Measurements from ENCODE around the gene CRNKL1.

- TF ChIP-seq POLR2A (IDR thresholded peaks at IDR 0.05; ENCODE audit: extremely low read depth, insufficient read length) (no peak), MYC (IDR thresholded peaks at IDR 0.05; ENCODE audit: low read depth, low read length) (no peak)
Observed at GRCh38 chr20:19991308-19991707, 61.0 kb downstream of the CRNKL1 start.

Data from NB4 (cell line).